Astrocyte of the spinal cord (primary cell): ENCODE data around the gene UGT1A8.

Experiments used
- DNase-seq: peaks from one replicate; pipeline ENCODE4 v3.0.0; 2011; ENCODE audit warnings: low read depth, low spot score
- H3K4me3 ChIP-seq: 2 replicates; pipeline ENCODE4 v1.5.1; 2011; ENCODE audit warnings: low read depth, mild to moderate bottlenecking, low read length, moderate library complexity
- CTCF ChIP-seq: IDR thresholded peaks from 2 replicates; pipeline ENCODE4 v1.5.1; 2012; ENCODE audit warnings: low read depth, mild to moderate bottlenecking, low read length, inconsistent platforms
- in situ Hi-C: cut with HindIII; loops from 2 replicates; pipeline ENCODE4 v1.10.0; 2017; ENCODE audit warnings: low sequenced_read_pairs

UGT1A8 gene

GRCh38 chr2:233802132-233802815 lies 184.8 kb downstream of the UGT1A8 start:
- DNase-seq: no peak
- no peak for TF ChIP-seq CTCF
- no peak overlapping the region for H3K4me3 ChIP-seq
- in situ Hi-C loops: no loop called here

GRCh38 chr2:233803292-233803911 lies 186.0 kb downstream of the UGT1A8 start:
- no peak overlapping the region for H3K4me3 ChIP-seq
- in situ Hi-C loops: no loop called here
- TF ChIP-seq CTCF: no peak
- no peak for DNase-seq

GRCh38 chr2:233803994-233804393 lies 186.6 kb downstream of the UGT1A8 start:
- no peak for DNase-seq
- in situ Hi-C loops: no loop called here

GRCh38 chr2:233807215-233807865 lies 189.9 kb downstream of the UGT1A8 start:
- in situ Hi-C loops: no loop called here
- DNase-seq: no peak
- no peak overlapping the region for H3K4me3 ChIP-seq
- no peak for TF ChIP-seq CTCF

More at GRCh38 chr2:233803994-233804393, 186.6 kb downstream of the UGT1A8 start:
- TF ChIP-seq CTCF: no peak
- H3K4me3 ChIP-seq: no peak overlapping the region

GRCh38 chr2:233807966-233808935 lies 190.8 kb downstream of the UGT1A8 start:
- in situ Hi-C loops: no loop called here
- no peak for TF ChIP-seq CTCF

GRCh38 chr2:233810385-233810784 lies 193.0 kb downstream of the UGT1A8 start:
- in situ Hi-C loops: no loop called here
- DNase-seq: no peak
- no peak for TF ChIP-seq CTCF
- H3K4me3 ChIP-seq: no peak overlapping the region

More at GRCh38 chr2:233807966-233808935, 190.8 kb downstream of the UGT1A8 start:
- DNase-seq: no peak
- H3K4me3 ChIP-seq: no peak overlapping the region
